HEK293 (cell line): ENCODE data around the gene IGF1R.
"Not testable (repeated sequence)": the region's sequence is repeated elsewhere in the genome, so short reads cannot be mapped to it uniquely, and the experiment has no call there.

ENCODE experiments used
- BCL11A ChIP-seq: fragments of 450-650 bp; formaldehyde crosslinking; IDR thresholded peaks from 2 replicates; pipeline ENCODE4 v1.5.1; 2016; ENCODE audit warnings: low read depth, missing biosample characterization, missing genetic modification characterization
- ZNF132 ChIP-seq: fragments of 450-650 bp; formaldehyde crosslinking; IDR thresholded peaks from 2 replicates; pipeline ENCODE4 v1.5.1; 2017; ENCODE audit warnings: missing biosample characterization, missing genetic modification characterization, borderline replicate concordance
- TF ChIP-seq, protein P1 (sequence below): fragments of 450-650 bp; formaldehyde crosslinking; IDR thresholded peaks from 2 replicates; pipeline ENCODE4 v1.5.1; 2016; ENCODE audit warnings: missing biosample characterization, missing genetic modification characterization

DNA sequence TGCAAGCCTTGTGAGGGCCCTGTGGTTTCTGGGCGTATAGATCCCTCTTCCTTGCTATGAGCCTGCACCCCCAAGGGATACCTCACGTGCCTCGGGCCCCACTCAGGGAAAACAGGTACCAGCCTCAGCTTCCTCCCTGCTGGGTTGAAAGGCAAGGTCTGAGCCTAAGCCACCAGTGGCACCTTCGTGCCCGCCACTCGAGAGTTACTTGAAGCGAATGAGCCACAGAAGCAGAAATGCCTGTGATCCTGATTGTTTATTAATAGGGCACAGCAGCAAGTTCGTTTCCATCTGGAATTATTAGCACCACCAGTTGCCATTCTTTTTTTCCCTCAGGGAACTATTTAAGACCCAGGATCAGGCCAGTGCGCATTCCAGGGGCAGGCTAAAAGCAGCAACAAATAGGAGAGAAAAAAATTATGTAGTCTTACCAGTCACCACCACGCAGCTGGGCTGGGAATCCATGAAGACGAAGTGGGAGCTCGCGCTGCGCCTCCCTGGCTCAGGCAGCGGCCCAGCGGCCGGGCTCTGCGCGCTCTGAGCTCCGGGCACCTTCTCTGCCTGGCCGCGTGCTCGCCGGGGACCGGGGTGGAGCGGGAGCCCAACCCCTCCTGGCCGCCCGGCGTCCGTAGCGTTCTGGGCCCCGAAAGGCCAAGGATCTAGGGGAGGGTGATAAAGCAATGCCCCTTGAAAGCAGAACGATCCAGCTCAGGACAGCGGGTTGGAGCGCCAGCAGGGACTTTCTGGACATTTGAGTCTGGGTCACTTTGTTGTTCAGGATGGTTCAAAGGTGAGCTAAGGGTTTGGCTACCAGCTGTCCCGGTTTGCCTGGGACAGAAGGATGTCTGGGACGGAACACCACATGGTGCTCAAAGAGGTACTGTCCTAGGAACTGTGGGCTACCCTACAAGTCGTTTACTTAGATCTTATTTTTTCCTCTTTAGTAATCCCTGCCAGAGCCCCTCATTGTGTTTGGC is 356.9 kb downstream of the IGF1R start:
- TF ChIP-seq, protein P1, sequence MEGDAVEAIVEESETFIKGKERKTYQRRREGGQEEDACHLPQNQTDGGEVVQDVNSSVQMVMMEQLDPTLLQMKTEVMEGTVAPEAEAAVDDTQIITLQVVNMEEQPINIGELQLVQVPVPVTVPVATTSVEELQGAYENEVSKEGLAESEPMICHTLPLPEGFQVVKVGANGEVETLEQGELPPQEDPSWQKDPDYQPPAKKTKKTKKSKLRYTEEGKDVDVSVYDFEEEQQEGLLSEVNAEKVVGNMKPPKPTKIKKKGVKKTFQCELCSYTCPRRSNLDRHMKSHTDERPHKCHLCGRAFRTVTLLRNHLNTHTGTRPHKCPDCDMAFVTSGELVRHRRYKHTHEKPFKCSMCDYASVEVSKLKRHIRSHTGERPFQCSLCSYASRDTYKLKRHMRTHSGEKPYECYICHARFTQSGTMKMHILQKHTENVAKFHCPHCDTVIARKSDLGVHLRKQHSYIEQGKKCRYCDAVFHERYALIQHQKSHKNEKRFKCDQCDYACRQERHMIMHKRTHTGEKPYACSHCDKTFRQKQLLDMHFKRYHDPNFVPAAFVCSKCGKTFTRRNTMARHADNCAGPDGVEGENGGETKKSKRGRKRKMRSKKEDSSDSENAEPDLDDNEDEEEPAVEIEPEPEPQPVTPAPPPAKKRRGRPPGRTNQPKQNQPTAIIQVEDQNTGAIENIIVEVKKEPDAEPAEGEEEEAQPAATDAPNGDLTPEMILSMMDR (tag by site-specific recombination), result not testable (repeated sequence)
- not testable (repeated sequence) for TF ChIP-seq BCL11A (tag by site-specific recombination); ZNF132
